Endothelial cell of umbilical vein (primary cell): ENCODE results near the gene PXK.

Experiments used
- EZH2 ChIP-seq: IDR thresholded peaks from 2 replicates; pipeline ENCODE4 v1.6.1; 2012; ENCODE audit warnings: borderline replicate concordance, low read depth, mild to moderate bottlenecking, moderate library complexity, low read length, inconsistent platforms; ENCODE audit not compliant: severe bottlenecking
- POLR2AphosphoS5 ChIP-seq: IDR thresholded peaks from 2 replicates; pipeline ENCODE4 v1.6.1; 2012; ENCODE audit warnings: low read depth, mild to moderate bottlenecking, control low read depth, low read length, moderate library complexity; ENCODE audit not compliant: insufficient read depth
- TF ChIP-seq, protein P1 (sequence below), 2 donors: IDR thresholded peaks; 1 replicate in 1 of 2; 2 replicates in 1 of 2; pipeline ENCODE4 v1.5.1; 2011; ENCODE audit warnings: low read length in 2 of 2, mild to moderate bottlenecking in 2 of 2, moderate library complexity in 2 of 2, control low read depth in 1 of 2, inconsistent platforms in 1 of 2, low read depth in 1 of 2; ENCODE audit not compliant: insufficient read depth in 1 of 2; ENCODE audit errors: extremely low read depth in 1 of 2

DNA sequence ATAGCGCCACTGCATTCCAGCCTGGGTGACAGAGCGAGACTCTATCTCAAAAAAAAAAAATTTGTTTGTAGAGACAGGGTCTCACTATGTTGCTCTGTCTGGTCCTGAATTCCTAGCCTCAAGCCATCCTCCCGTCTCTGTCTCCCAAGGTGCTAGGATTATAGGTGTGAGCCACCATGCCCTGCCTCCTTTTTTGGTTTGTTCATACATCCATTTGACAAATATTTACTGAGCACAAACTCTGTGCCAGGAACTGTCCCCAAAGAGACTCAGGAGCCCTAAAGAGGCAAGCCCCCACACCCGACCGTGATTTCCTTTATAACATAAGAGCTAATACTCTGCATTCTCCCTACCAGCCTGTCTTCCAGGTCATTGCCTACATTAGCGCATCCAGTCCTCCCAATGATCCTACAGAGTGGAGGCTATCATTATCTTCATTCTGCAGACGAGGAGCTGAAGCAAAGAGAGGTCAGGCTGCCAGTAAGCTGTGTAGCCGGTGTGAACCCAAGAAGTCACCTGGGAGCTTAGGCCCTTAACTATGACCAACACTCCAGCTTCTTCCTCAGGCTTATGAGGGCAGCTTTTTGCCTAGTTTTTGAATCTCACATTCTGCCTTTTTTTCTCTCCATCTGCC is 6.3 kb upstream of the PXK start:
- TF ChIP-seq, protein P1, sequence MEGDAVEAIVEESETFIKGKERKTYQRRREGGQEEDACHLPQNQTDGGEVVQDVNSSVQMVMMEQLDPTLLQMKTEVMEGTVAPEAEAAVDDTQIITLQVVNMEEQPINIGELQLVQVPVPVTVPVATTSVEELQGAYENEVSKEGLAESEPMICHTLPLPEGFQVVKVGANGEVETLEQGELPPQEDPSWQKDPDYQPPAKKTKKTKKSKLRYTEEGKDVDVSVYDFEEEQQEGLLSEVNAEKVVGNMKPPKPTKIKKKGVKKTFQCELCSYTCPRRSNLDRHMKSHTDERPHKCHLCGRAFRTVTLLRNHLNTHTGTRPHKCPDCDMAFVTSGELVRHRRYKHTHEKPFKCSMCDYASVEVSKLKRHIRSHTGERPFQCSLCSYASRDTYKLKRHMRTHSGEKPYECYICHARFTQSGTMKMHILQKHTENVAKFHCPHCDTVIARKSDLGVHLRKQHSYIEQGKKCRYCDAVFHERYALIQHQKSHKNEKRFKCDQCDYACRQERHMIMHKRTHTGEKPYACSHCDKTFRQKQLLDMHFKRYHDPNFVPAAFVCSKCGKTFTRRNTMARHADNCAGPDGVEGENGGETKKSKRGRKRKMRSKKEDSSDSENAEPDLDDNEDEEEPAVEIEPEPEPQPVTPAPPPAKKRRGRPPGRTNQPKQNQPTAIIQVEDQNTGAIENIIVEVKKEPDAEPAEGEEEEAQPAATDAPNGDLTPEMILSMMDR (IDR thresholded peaks at IDR 0.05; ENCODE audit: extremely low read depth in 1 of 2, insufficient read depth in 1 of 2, low read depth in 1 of 2, low read length in 2 of 2) = no peak
- TF ChIP-seq POLR2AphosphoS5 = no peak
- no peak for TF ChIP-seq EZH2
